A549 (cell line): ENCODE measurements around the gene IGFBP4. TPM values are rescaled to one million over a fixed set of nuclear protein-coding genes. Genes with fewer than 3 reads are reported as not detected.

Source experiments
- ATAC-seq, 2 experiments: fragments of 200-7000 bp in 1 of 2; fragments of >200 bp in 1 of 2; cut with Nextera tagmentation in 1 of 2; cut with Tn5 transposase in 1 of 2; 3 replicates each; pipeline versions ENCODE4 v1.8.0 to v1.9.1; 2018 to 2020; ENCODE audit warnings: mild to moderate bottlenecking in 1 of 2, moderate library complexity in 1 of 2
- CTCF ChIA-PET: fragments of 300-600 bp; sonication (Branson Sonifier 250); formaldehyde crosslinking; extraction: SDS; loops from one replicate; lab custom pipeline; 2021; ENCODE audit warnings: antibody characterized with exemption, inconsistent platforms; lab: Yijun Ruan, JAX
- POLR2A ChIA-PET: fragments of 350-600 bp; formaldehyde crosslinking; extraction: SDS; loops from one replicate; lab custom pipeline; 2021; ENCODE audit warnings: antibody characterized with exemption, inconsistent platforms; lab: Yijun Ruan, JAX
- DNase-seq, 2 experiments: peaks; one replicate each; pipeline versions ENCODE4 v3.0.0 to v3.0.0-alpha.2; 2011 to 2016; ENCODE audit warnings: low read depth in 1 of 2, low spot score in 1 of 2
- FAIRE-seq: peaks from 2 replicates; lab custom pipeline; 2011; peaks lifted over from hg19 to GRCh38; lab: Jason Lieb, UNC
- H3K27ac ChIP-seq, 2 experiments: fragments of >200 bp; sonication (Bioruptor Twin); formaldehyde crosslinking; 3 replicates each; pipeline ENCODE4 v1.5.1; 2016 to 2017
- H3K4me1 ChIP-seq: fragments of >200 bp; sonication (Bioruptor Twin); formaldehyde crosslinking; 3 replicates; pipeline ENCODE4 v1.6.1; 2016
- H3K4me2 ChIP-seq: fragments of >200 bp; sonication (Bioruptor Twin); formaldehyde crosslinking; 3 replicates; pipeline ENCODE4 v1.6.1; 2016
- H3K4me3 ChIP-seq: fragments of >200 bp; sonication (Bioruptor Twin); formaldehyde crosslinking; 3 replicates; pipeline ENCODE4 v1.5.1; 2016
- H3K9me3 ChIP-seq: fragments of >200 bp; sonication (Bioruptor Twin); formaldehyde crosslinking; 3 replicates; pipeline ENCODE4 v1.6.1; 2016
- ATOH8 ChIP-seq: fragments of 250-450 bp; sonication (Bioruptor Pico); IDR thresholded peaks from 2 replicates; pipeline ENCODE4 v1.5.0; 2020; ENCODE audit warnings: low read depth, mild to moderate bottlenecking, moderate library complexity
- CEBPB ChIP-seq, 2 experiments: fragments of >200 bp in 1 of 2; sonication (Bioruptor Twin) in 1 of 2; formaldehyde crosslinking in 1 of 2; IDR thresholded peaks; 2 replicates each; pipeline ENCODE4 v1.6.1; 2012 to 2016
- CHD2 ChIP-seq: fragments of 150-350 bp; IDR thresholded peaks from 2 replicates; pipeline ENCODE4 v1.6.1; 2014; ENCODE audit warnings: low read length; ENCODE audit not compliant: partially characterized antibody
- CTCF ChIP-seq: fragments of >200 bp; sonication (Bioruptor Twin); formaldehyde crosslinking; IDR thresholded peaks from 3 replicates; pipeline ENCODE4 v1.5.1; 2016
- EP300 ChIP-seq, 2 experiments: fragments of >200 bp; sonication (Bioruptor Twin); formaldehyde crosslinking; IDR thresholded peaks; 2 replicates in 1 of 2; 3 replicates in 1 of 2; pipeline ENCODE4 v1.6.1; 2016 to 2017
- FOSL2 ChIP-seq, 2 experiments: fragments of 450-650 bp in 1 of 2; fragments of >200 bp in 1 of 2; sonication (Bioruptor Twin) in 1 of 2; formaldehyde crosslinking; IDR thresholded peaks; 2 replicates each; pipeline versions ENCODE4 v1.5.0 to v1.6.1; 2016 to 2020; ENCODE audit warnings: mild to moderate bottlenecking in 1 of 2, moderate library complexity in 1 of 2
- GATA3 ChIP-seq: IDR thresholded peaks from 2 replicates; pipeline ENCODE4 v1.6.1; 2012; ENCODE audit warnings: borderline replicate concordance
- HES2 ChIP-seq: fragments of >200 bp; sonication (Bioruptor Twin); formaldehyde crosslinking; IDR thresholded peaks from 2 replicates; pipeline ENCODE4 v1.6.1; 2016
- HOXA7 ChIP-seq: fragments of 250-450 bp; sonication (Bioruptor Pico); IDR thresholded peaks from 2 replicates; pipeline ENCODE4 v1.5.0; 2020; ENCODE audit warnings: mild to moderate bottlenecking, moderate library complexity
- HOXB5 ChIP-seq: fragments of 250-450 bp; sonication (Bioruptor Pico); IDR thresholded peaks from 2 replicates; pipeline ENCODE4 v1.5.0; 2020; ENCODE audit warnings: mild to moderate bottlenecking, moderate library complexity
- JUN ChIP-seq, 2 experiments: fragments of >200 bp; sonication (Bioruptor Twin); formaldehyde crosslinking; IDR thresholded peaks; 2 replicates in 1 of 2; 3 replicates in 1 of 2; pipeline ENCODE4 v1.6.1; 2016 to 2017
- JUNB ChIP-seq: fragments of >200 bp; sonication (Bioruptor Twin); formaldehyde crosslinking; IDR thresholded peaks from 2 replicates; pipeline ENCODE4 v1.6.1; 2016
- KDM5A ChIP-seq: fragments of 200-600 bp; sonication (generic); IDR thresholded peaks from 2 replicates; pipeline ENCODE4 v1.6.1; 2016; ENCODE audit warnings: antibody characterized with exemption, mild to moderate bottlenecking
- MAFK ChIP-seq: fragments of 450-650 bp; IDR thresholded peaks from 2 replicates; pipeline ENCODE4 v1.6.1; 2014; ENCODE audit not compliant: partially characterized antibody
- MAX ChIP-seq: IDR thresholded peaks from 2 replicates; pipeline ENCODE4 v1.6.1; 2012
- MAZ ChIP-seq: fragments of 150-350 bp; IDR thresholded peaks from 2 replicates; pipeline ENCODE4 v1.6.1; 2014; ENCODE audit warnings: antibody characterized with exemption, low read depth, low read length, borderline replicate concordance
- NFE2L2 ChIP-seq: fragments of 150-350 bp; conservative IDR thresholded peaks from 2 replicates; pipeline ENCODE4 v1.6.1; 2014; ENCODE audit warnings: low read length
- NPAS2 ChIP-seq: fragments of 250-450 bp; sonication (Bioruptor Pico); IDR thresholded peaks from 2 replicates; pipeline ENCODE4 v1.8.0; 2022; ENCODE audit warnings: mild to moderate bottlenecking, moderate library complexity, borderline replicate concordance
- RARB ChIP-seq: fragments of 250-450 bp; sonication (Bioruptor Pico); IDR thresholded peaks from 2 replicates; pipeline ENCODE4 v1.8.0; 2021; ENCODE audit warnings: mild to moderate bottlenecking, moderate library complexity
- RFX5 ChIP-seq: fragments of 450-650 bp; IDR thresholded peaks from 2 replicates; pipeline ENCODE4 v1.7.1; 2014; ENCODE audit warnings: antibody characterized with exemption, mild to moderate bottlenecking, moderate library complexity
- TP53 ChIP-seq: fragments of 250-450 bp; sonication (Bioruptor Pico); IDR thresholded peaks from 2 replicates; pipeline ENCODE4 v1.5.0; 2021; ENCODE audit warnings: mild to moderate bottlenecking, moderate library complexity
- ZC3H11A ChIP-seq: fragments of 450-650 bp; IDR thresholded peaks from 2 replicates; pipeline ENCODE4 v1.6.1; 2014; ENCODE audit warnings: antibody characterized with exemption, mild to moderate bottlenecking
- ZSCAN20 ChIP-seq: fragments of 250-450 bp; sonication (Bioruptor Pico); IDR thresholded peaks from 2 replicates; pipeline ENCODE4 v1.8.0; 2022; ENCODE audit warnings: mild to moderate bottlenecking, moderate library complexity
- WGBS: methylation state at CpG from one replicate; pipeline ENCODE4 v1.1.6; 2017; ENCODE audit errors: missing lambda C conversion rate; 5-methylcytosine and 5-hydroxymethylcytosine counted together
- polyA plus RNA-seq, 4 experiments: library from polyadenylated mRNA; depleted of rRNA in 3 of 4; stranded (reverse); fragments of >200 nt; fragmentation: RNase III in 1 of 4; extraction: RNeasy Plus Mini Kit Qiagen cat#74134 plus additional on column Dnase treatment in 1 of 4; gene quantifications; 2 replicates in 3 of 4; 3 replicates in 1 of 4; pipeline ENCODE4 v1.2.3, GENCODE V29; 2011 to 2017

IGFBP4 gene
- polyA plus RNA-seq, 2 of the 4 experiments (the other 2 are of a cell fraction) = 1,080 to 1,829 TPM

GRCh38 chr17:40454613-40454995 lies 11.4 kb downstream of the IGFBP4 start:
- H3K4me2 ChIP-seq = peak overlapping the region; percentile 91
- H3K4me1 ChIP-seq = peaks cover 100% of the 10 kb centered on the region
- ATAC-seq (peak in 1 of 2 experiments; percentile 4; a peak in 3 of 6 replicates), DNase-seq (peak in 1 of 2 experiments; percentile 47), FAIRE-seq (peak; percentile 23)
- H3K4me3 ChIP-seq = no peak overlapping the region
- TF ChIP-seq NFE2L2 (no peak), JUN (IDR thresholded peaks at IDR 0.05) (peak; percentile 13 to 22; a peak in 4 of 5 replicates)
- peak overlapping the region; percentile 98 for H3K27ac ChIP-seq
- H3K9me3 ChIP-seq = no peaks in the 10 kb centered on the region
- WGBS = 40% methylated on average over 2 of the region's 2 CpGs
- CTCF ChIA-PET = interaction anchor here (0.9 to 37.5 kb wide), 13 partner anchors 5 to 1211 kb away, joined by 4 to 822 read pairs (median 8); partner anchors contain the start of gene IGFBP4
- POLR2A ChIA-PET = interaction anchor here (1.1 to 2.3 kb wide), 3 partner anchors 10 to 88 kb away, joined by 3 to 9 read pairs (median 3); no protein-coding TSS in a partner anchor

- peak in 1 of 2 experiments; percentile 39 for DNase-seq
- no peaks in the 10 kb centered on the region for H3K9me3 ChIP-seq
- TF ChIP-seq MAX (0 out of 2 replicates have a peak, but pooled peaks have one; percentile 9), GATA3 (peak; percentile 18; the same call in 1 of the 2 replicates), HOXA7 (CRISPR knock-in tag) (no peak)
- FAIRE-seq = peak; percentile 7
- ChIA-PET POLR2A (interaction anchor here (0.6 to 2.3 kb wide), 3 partner anchors 12 to 29 kb away, joined by 3 to 9 read pairs (median 4); no protein-coding TSS in a partner anchor), CTCF (interaction anchor here (0.8 to 37.5 kb wide), 15 partner anchors 7 to 372 kb away, joined by 3 to 822 read pairs (median 6); partner anchors contain the start of gene IGFBP4)
- ATAC-seq = no peak
- H3K27ac ChIP-seq = peak overlapping the region; percentile 71 to 90
- peaks cover 100% of the 10 kb centered on the region for H3K4me1 ChIP-seq
- WGBS = 88% methylated on average over 16 of the region's 16 CpGs
- H3K4me3 ChIP-seq = peak overlapping the region; percentile 8; the same call in 1 of the 3 replicates
- H3K4me2 ChIP-seq = peak overlapping the region; percentile 62
Observed at GRCh38 chr17:40456396-40456951, 13.2 kb downstream of the IGFBP4 start.

- H3K4me3 ChIP-seq = peak overlapping the region; percentile 16
- peak overlapping the region; percentile 62 for H3K4me2 ChIP-seq
- TF ChIP-seq TP53 (CRISPR knock-in tag) (no peak), JUN (IDR thresholded peaks at IDR 0.05) (peak in 1 of 2 experiments; percentile 16; a peak in 2 of 5 replicates), RARB (CRISPR knock-in tag) (no peak), HOXA7 (CRISPR knock-in tag) (no peak)
- H3K27ac ChIP-seq = peak overlapping the region; percentile 71 to 90
- DNase-seq (peak in 1 of 2 experiments; percentile 28), ATAC-seq (no peak), FAIRE-seq (peak; percentile 36)
- 77% methylated on average over 3 of the region's 3 CpGs for WGBS
- ChIA-PET CTCF (interaction anchor here (0.6 to 37.5 kb wide), 10 partner anchors 8 to 1207 kb away, joined by 3 to 822 read pairs (median 24); partner anchors contain the start of gene IGFBP4), POLR2A (interaction anchor here (0.9 kb wide), 1 partner anchor 19 kb away, joined by 4 read pairs; no protein-coding TSS in a partner anchor)
- H3K9me3 ChIP-seq = no peaks in the 10 kb centered on the region
- H3K4me1 ChIP-seq = peaks cover 100% of the 10 kb centered on the region
Observed at GRCh38 chr17:40457369-40457768, 14.1 kb downstream of the IGFBP4 start.

- Histone ChIP-seq H3K27ac (peak overlapping the region; percentile 71 to 90), H3K4me3 (peak overlapping the region; percentile 16), H3K4me1 (peaks cover 100% of the 10 kb centered on the region), H3K9me3 (no peaks in the 10 kb centered on the region), H3K4me2 (peak overlapping the region; percentile 62)
- POLR2A ChIA-PET = interaction anchor here (0.8 to 2.7 kb wide), 4 partner anchors 9 to 18 kb away, joined by 3 to 14 read pairs (median 4); partner anchors contain the start of gene IGFBP4
- peak in 1 of 2 experiments; percentile 68 for DNase-seq
- CTCF ChIA-PET = interaction anchor here (0.6 to 37.5 kb wide), 8 partner anchors 9 to 1206 kb away, joined by 3 to 822 read pairs (median 62); partner anchors contain the start of gene IGFBP4
- no peak for FAIRE-seq
- ATAC-seq = peak in 1 of 2 experiments; percentile 7; a peak in 3 of 6 replicates
- 60% methylated on average over 16 of the region's 16 CpGs for WGBS
- TF ChIP-seq RFX5 = no peak
- no peak for TF ChIP-seq CHD2
- no peak for TF ChIP-seq CEBPB (IDR thresholded peaks at IDR 0.05)
- peak; percentile 39; the same call in 1 of the 2 replicates for TF ChIP-seq ATOH8 (CRISPR knock-in tag)
- TF ChIP-seq MAFK = peak; percentile 55
- TF ChIP-seq NPAS2 = no peak
- TF ChIP-seq MAZ = no peak
- no peak for TF ChIP-seq HES2
- no peak for TF ChIP-seq HOXB5 (CRISPR knock-in tag)
- TF ChIP-seq ZSCAN20 (CRISPR knock-in tag) = no peak
- no peak for TF ChIP-seq FOSL2 (IDR thresholded peaks at IDR 0.05)
- no peak for TF ChIP-seq FOSL2 (CRISPR knock-in tag; IDR thresholded peaks at IDR 0.05)
- no peak for TF ChIP-seq CTCF
- no peak for TF ChIP-seq JUNB
- TF ChIP-seq EP300 (IDR thresholded peaks at IDR 0.05) = no peak; a peak in 1 of 5 replicates
- no peak for TF ChIP-seq KDM5A
- TF ChIP-seq ZC3H11A = no peak
Observed at GRCh38 chr17:40457964-40458791, 14.9 kb downstream of the IGFBP4 start.
